IPS-NIHi7 (cell line): Measurements from ENCODE around the gene BTG1.

Experiments used
- DNase-seq: peaks from one replicate; pipeline ENCODE4 v3.0.0; 2012; ENCODE audit warnings: mixed read lengths; ENCODE audit errors: extremely low spot score

Gene BTG1

GRCh38 chr12:92133795-92134637 is 11.6 kb downstream of the BTG1 start:
- no peak for DNase-seq

DNA sequence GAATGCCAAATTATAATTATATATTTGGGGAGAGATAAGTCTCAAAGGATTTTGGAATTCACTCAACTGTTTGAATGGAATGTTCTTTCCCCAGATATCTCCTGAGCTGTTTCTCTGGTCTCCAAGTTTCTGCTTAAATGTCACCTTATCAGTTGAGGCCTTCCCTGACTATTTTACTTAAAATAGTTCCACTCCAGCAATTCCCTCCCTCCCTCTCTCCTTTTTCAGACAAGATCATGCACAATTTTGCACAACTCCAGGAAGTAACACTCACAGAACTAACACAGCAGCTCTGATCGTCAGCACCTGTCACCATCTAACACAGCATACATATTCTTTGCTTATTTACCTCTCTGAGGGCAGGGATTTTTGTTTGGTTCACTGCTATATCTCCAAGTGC is 12.5 kb downstream of the BTG1 start:
- DNase-seq, result no peak

- no peak for DNase-seq
Observed at GRCh38 chr12:92132288-92132687, 13.4 kb downstream of the BTG1 start.

GRCh38 chr12:92130999-92131398 is 14.6 kb downstream of the BTG1 start:
- DNase-seq, result no peak

DNA sequence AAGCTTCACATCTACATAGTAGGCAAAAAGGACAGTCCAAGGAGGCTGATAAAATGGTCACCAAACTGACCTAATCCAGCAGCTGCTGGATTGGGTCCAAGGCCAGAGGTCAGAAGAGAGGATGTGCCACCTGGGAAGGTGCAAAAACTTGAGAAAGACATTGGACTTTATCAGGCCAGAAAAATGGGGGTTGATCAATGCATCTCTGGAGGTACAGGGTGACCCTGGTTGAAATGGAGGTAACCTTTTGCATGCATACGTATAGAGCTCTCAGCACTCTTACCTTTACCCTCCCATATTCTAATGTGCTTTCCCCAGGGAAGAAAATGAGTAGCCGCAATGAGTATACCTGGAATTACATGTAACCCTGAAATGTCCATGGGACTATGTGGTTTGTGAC is 16.0 kb downstream of the BTG1 start:
- DNase-seq, result no peak

DNA sequence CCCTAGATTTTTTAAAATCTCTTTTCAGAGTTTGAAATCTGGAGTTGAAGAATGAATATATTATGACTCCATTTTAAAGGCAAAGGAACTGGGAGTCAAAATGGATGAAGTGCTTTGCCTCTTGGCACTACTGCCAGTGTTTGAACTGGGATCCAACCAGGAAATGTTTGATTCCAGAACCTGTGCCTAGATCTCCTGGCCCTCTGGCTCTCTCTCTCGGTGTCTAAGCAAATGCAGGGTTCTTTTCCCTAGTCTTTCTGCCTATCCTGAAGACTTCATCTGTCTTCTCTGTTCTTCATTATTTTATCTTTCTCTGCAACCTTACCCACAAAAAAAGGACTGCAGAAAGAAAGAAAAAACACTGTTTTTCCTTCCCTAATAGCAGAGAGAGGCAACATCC is 17.0 kb downstream of the BTG1 start:
- no peak for DNase-seq

DNA sequence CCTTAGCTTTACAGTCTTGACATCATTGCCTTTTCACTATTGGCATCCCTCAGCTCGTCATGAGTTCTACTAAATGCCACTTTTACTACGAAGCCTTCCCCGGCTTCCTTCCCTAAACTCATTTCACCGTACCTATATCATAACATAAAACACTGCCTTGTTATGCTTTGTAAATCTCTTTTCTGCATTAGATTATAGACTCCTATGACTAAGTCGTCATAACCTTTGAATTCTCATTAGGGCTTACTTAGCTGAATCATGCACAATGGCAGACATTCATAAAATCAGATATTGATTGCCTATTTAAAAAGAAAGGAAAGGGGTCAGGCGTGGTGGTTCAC is 21.0 kb downstream of the BTG1 start:
- no peak for DNase-seq

DNA sequence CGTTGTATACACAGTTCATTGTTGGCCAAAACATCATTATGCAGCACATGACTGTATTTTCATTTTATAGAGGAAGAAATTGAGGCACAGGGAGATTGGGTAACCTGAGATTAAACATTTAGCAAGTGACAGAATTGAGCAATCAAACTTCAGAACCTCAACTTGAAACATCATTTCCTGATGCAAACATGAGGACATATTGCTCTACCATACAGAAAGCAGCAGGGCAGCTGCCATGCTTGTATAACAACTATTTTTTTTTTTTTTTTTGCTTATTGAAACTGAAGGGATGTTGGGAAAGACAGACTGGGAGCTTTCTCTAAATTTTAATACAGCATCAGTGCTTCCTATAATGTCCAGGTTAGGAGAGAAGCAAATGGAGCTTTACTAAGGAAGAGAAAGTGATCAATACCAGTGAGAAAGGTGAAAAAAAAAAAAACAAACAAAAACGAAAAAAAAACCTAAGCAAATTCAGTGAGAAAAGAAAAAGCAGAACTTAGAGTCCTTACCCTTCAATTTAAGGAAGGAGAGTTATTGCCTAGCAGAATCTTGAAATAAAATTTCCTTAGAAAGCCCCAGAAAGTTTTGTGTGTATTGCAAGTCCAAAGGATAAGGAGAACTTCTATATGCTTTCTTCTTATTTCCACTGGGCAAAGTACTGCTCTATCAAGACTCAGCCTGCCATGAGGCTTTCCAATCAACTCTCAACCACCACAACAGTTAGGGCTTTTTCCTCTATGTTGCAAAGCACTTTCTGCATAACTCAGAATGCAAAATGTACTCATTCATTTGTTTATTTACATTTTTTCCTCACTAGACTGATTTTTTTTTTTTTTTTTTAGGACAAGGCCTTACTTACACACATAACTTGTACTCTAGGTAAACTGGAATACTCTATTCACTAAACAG is 21.6 kb downstream of the BTG1 start:
- DNase-seq, result no peak

GRCh38 chr12:92122941-92123779 is 22.5 kb downstream of the BTG1 start:
- DNase-seq, result no peak

GRCh38 chr12:92121826-92122225 is 23.8 kb downstream of the BTG1 start:
- no peak for DNase-seq

GRCh38 chr12:92118826-92119536 is 26.7 kb downstream of the BTG1 start:
- DNase-seq, result no peak

DNA sequence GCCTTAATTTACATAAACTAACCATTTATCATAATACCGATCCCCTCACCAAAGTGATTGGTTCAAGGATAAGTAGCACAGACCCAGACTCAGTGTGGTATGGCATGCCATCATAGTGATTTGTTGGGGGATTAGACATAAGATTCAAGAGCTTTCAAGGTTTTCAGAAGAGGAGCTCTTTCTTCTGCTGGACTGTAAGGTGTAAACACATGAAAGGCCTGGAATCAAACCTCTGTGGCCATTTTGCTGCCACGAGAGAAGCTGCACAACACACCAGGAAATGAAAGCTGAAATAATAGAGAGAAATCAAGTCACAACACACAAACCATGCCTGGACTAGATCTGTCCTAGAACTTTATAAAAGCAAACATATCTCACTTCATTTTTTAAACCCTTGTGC is 30.8 kb downstream of the BTG1 start:
- no peak for DNase-seq

- DNase-seq, result no peak
Observed at GRCh38 chr12:92111256-92111655, 34.4 kb downstream of the BTG1 start.

DNA sequence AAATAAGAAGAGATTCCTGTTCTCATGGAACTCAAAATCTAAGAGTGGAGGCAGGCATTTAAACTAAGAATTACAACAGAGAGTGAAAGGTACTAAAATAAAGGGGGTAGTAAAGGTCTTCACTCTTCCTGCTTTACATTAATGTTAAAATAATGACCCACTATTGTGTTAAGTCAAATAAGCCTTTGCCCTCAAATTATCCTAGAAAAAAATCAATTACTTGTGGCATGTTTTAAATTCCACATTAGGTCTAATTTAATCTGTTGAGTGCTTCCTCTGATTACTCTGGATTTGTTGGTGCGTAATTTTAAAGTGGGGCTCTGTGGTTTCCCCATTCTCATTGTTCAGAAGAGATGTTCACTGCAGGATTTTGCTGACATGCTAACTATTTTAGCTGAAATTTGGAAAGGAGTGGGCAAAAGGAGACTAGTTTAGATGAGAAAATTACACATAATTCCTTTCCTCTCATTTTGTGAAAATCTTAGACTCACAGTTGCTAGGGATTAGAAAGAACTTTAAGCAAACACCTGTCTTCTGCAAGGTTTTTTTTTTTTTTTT is 35.5 kb downstream of the BTG1 start:
- DNase-seq, result no peak

GRCh38 chr12:92109613-92110012 is 36.0 kb downstream of the BTG1 start:
- DNase-seq, result no peak

DNA sequence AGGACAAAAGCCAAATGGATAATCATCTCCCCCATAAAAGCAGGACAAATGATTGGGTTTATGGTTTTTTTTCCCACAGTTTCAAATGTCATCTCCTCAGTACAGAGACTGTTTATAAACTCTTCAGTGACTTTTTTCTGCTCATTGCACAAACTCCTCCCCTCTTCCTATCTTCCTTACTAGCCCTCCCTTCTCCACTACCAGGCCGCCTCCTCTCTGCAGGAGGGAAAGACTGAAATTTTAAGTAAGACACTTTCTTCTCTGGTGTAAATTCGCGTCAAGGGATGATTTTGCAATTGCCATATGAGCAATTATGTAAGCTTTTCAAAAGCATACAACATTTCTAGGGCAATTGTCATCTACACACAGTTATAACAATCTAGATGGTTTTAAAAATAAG is 37.0 kb downstream of the BTG1 start:
- DNase-seq, result peak; percentile 40

- peak; percentile 20 for DNase-seq
Observed at GRCh38 chr12:92107621-92108131, 38.0 kb downstream of the BTG1 start.

GRCh38 chr12:92107094-92107493 is 38.6 kb downstream of the BTG1 start:
- no peak for DNase-seq

DNA sequence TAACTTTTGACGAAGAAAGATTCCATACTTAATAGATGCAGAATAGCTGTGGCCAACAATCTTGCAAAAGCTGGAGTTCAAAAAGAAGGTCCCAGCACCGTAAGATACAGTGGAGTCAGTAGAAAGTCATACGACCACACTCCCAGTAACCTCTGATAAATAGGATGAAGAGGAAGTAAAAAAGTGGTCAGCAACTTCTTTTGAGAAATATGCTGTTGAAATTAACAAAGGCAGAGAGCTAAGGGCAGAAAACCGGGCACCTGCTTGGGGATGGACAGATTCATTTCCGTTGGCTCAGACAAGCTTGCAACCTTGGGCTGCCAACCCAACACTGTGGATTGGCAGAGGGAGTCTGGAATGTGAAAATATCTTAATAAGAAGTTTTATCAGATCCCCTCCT is 40.0 kb downstream of the BTG1 start:
- no peak for DNase-seq

- DNase-seq, result no peak
Observed at GRCh38 chr12:92105110-92105509, 40.5 kb downstream of the BTG1 start.

DNA sequence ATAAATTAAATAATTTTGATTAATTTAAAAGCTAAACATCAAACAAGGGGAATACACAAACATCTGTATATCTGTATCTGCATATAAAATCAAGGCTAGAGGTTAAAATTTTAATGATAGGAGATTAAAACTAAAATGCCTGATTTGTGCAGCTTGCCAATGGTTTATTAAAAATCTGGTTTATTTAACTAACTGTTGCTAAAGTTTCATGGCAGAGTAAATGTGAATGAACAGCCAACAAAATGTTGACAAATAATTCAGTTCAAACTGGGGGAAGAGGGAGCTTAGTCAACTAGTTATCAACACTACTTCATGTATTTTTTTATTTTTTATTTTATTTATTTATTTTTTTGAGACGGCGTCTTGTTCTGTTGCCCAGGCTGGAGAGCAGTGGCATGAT is 43.0 kb downstream of the BTG1 start:
- no peak for DNase-seq
